Neural cell (in vitro differentiated cells): ENCODE data around the gene DDX27. TPM values are rescaled to one million over a fixed set of nuclear protein-coding genes. Genes with fewer than 3 reads are reported as not detected.

Experiments used
- H2AFZ ChIP-seq: fragments of 200-600, 300-800 bp; sonication (generic), shearing (Covaris generic); 2 replicates; pipeline ENCODE4 v1.6.0; 2014; ENCODE audit warnings: low read depth, mild to moderate bottlenecking, antibody characterized with exemption, low read length, moderate library complexity
- H3F3A ChIP-seq: fragments of 200-600 bp; shearing (Covaris generic); 2 replicates; pipeline ENCODE4 v1.6.1; 2016; ENCODE audit warnings: mild to moderate bottlenecking, moderate library complexity, mixed read lengths, antibody characterized with exemption, low read length; ENCODE audit not compliant: insufficient read depth, poor library complexity, severe bottlenecking
- H3K27ac ChIP-seq: fragments of 200-600, 300-800 bp; sonication (generic), shearing (Covaris generic); 2 replicates; pipeline ENCODE4 v1.5.1; 2014; ENCODE audit warnings: mild to moderate bottlenecking, low read length, moderate library complexity
- H3K27me3 ChIP-seq: fragments of 300-800, 200-600 bp; sonication (generic), shearing (Covaris generic); 2 replicates; pipeline ENCODE4 v1.6.0; 2014; ENCODE audit warnings: mild to moderate bottlenecking, low read depth, low read length, moderate library complexity; ENCODE audit not compliant: insufficient read depth
- H3K36me3 ChIP-seq: fragments of 300-800, 200-600 bp; sonication (generic), shearing (Covaris generic); 2 replicates; pipeline ENCODE4 v1.5.1; 2014; ENCODE audit warnings: mild to moderate bottlenecking, antibody characterized with exemption, low read length, moderate library complexity; ENCODE audit not compliant: insufficient read depth
- H3K4me2 ChIP-seq: fragments of 300-800, 200-600 bp; sonication (generic), shearing (Covaris generic); 2 replicates; pipeline ENCODE4 v1.6.0; 2014; ENCODE audit warnings: mild to moderate bottlenecking, low read length
- H3K4me3 ChIP-seq: fragments of 300-800, 200-600 bp; sonication (generic), shearing (Covaris generic); 2 replicates; pipeline ENCODE4 v1.5.1; 2014; ENCODE audit warnings: mild to moderate bottlenecking, low read length, moderate library complexity
- H3K79me2 ChIP-seq: fragments of 200-600 bp; shearing (Covaris generic); replicated peaks from 2 replicates; pipeline ENCODE4 v1.6.0; 2014; ENCODE audit warnings: mild to moderate bottlenecking, low read length, moderate library complexity; ENCODE audit not compliant: insufficient read depth
- H3K9ac ChIP-seq: fragments of 300-800, 200-600 bp; sonication (generic), shearing (Covaris generic); 2 replicates; pipeline ENCODE4 v1.6.1; 2016; ENCODE audit warnings: mild to moderate bottlenecking, low read length, mixed read lengths
- H3K9me2 ChIP-seq: fragments of 200-600 bp; shearing (Covaris generic); 2 replicates; pipeline ENCODE4 v1.6.1; 2016; ENCODE audit warnings: mild to moderate bottlenecking, low read length, mixed read lengths; ENCODE audit not compliant: insufficient read depth
- H3K9me3 ChIP-seq: fragments of 200-600, 300-800 bp; sonication (generic), shearing (Covaris generic); 2 replicates; pipeline ENCODE4 v1.6.1; 2016; ENCODE audit warnings: mild to moderate bottlenecking, mixed run types, low read length, moderate library complexity, mixed read lengths
- H4K20me1 ChIP-seq: fragments of 200-600 bp; shearing (Covaris generic); 2 replicates; pipeline ENCODE4 v1.6.1; 2016; ENCODE audit warnings: mild to moderate bottlenecking, mixed run types; ENCODE audit not compliant: insufficient read depth
- CTCF ChIP-seq: fragments of 450-650 bp; IDR thresholded peaks from 2 replicates; pipeline ENCODE4 v1.5.1; 2014; ENCODE audit warnings: antibody characterized with exemption, mild to moderate bottlenecking, moderate library complexity; ENCODE audit not compliant: poor library complexity, severe bottlenecking
- EP300 ChIP-seq: fragments of 450-650 bp; conservative IDR thresholded peaks from 2 replicates; pipeline ENCODE4 v1.6.1; 2014; ENCODE audit warnings: antibody characterized with exemption, mild to moderate bottlenecking, moderate library complexity; ENCODE audit not compliant: poor library complexity, severe bottlenecking
- EZH2 ChIP-seq: fragments of 200-600, 300-800 bp; shearing (Covaris generic), sonication (generic); IDR thresholded peaks from 2 replicates; pipeline ENCODE4 v1.6.1; 2014; ENCODE audit warnings: antibody characterized with exemption, low read length, borderline replicate concordance, mild to moderate bottlenecking; ENCODE audit not compliant: insufficient read depth, poor library complexity, severe bottlenecking
- MXI1 ChIP-seq: fragments of 450-650 bp; conservative IDR thresholded peaks from 2 replicates; pipeline ENCODE4 v1.6.1; 2014; ENCODE audit warnings: antibody characterized with exemption, mild to moderate bottlenecking; ENCODE audit not compliant: poor library complexity, severe bottlenecking
- POLR2AphosphoS5 ChIP-seq: IDR thresholded peaks from 2 replicates; pipeline ENCODE4 v1.6.1; 2012
- RAD21 ChIP-seq: fragments of 450-650 bp; conservative IDR thresholded peaks from 2 replicates; pipeline ENCODE4 v1.6.1; 2014; ENCODE audit warnings: antibody characterized with exemption, mild to moderate bottlenecking, moderate library complexity
- REST ChIP-seq: IDR thresholded peaks from 2 replicates; pipeline ENCODE4 v1.6.1; 2012; ENCODE audit warnings: borderline replicate concordance
- SMC3 ChIP-seq: fragments of 450-650 bp; conservative IDR thresholded peaks from 2 replicates; pipeline ENCODE4 v1.6.1; 2014; ENCODE audit warnings: antibody characterized with exemption, mild to moderate bottlenecking, moderate library complexity; ENCODE audit not compliant: poor library complexity
- TAF1 ChIP-seq: IDR thresholded peaks from 2 replicates; pipeline ENCODE4 v1.6.1; 2012; ENCODE audit warnings: low read depth
- polyA plus RNA-seq: library from polyadenylated mRNA; depleted of rRNA; stranded (reverse); fragments of >200 nt; gene quantifications from 2 replicates; pipeline ENCODE4 v1.2.3, GENCODE V29; 2014

DDX27 gene
- polyA plus RNA-seq, 1 donor from 2014 or later, result 35.4 TPM

- Histone ChIP-seq H3K4me2 (no peak overlapping the region), H3K9me3 (no peaks in the 10 kb centered on the region), H3K27me3 (no peaks in the 10 kb centered on the region), H3K27ac (no peak overlapping the region), H3F3A (no peaks in the 10 kb centered on the region), H2AFZ (no peak overlapping the region), H3K4me3 (no peak overlapping the region), H3K36me3 (no peaks in the 10 kb centered on the region), H3K9ac (no peak overlapping the region), H3K9me2 (no peaks in the 10 kb centered on the region), H3K79me2 (peaks cover 59% of the 10 kb centered on the region), H4K20me1 (peaks cover 3% of the 10 kb centered on the region)
- TF ChIP-seq TAF1 (no peak), REST (no peak), RAD21 (no peak), SMC3 (no peak), CTCF (no peak), MXI1 (no peak), POLR2AphosphoS5 (no peak), EP300 (no peak), EZH2 (no peak)
Observed at GRCh38 chr20:49179368-49180277, 39.6 kb upstream of the DDX27 start.

GRCh38 chr20:49181265-49181877 is 37.8 kb upstream of the DDX27 start:
- Histone ChIP-seq H3K9me3 (no peaks in the 10 kb centered on the region), H4K20me1 (peaks cover 3% of the 10 kb centered on the region), H3K27me3 (no peaks in the 10 kb centered on the region), H2AFZ (no peak overlapping the region), H3K9ac (no peak overlapping the region), H3K36me3 (no peaks in the 10 kb centered on the region), H3K4me2 (no peak overlapping the region), H3F3A (no peaks in the 10 kb centered on the region), H3K9me2 (no peaks in the 10 kb centered on the region), H3K4me3 (no peak overlapping the region), H3K79me2 (peaks cover 75% of the 10 kb centered on the region), H3K27ac (no peak overlapping the region)
- TF ChIP-seq TAF1 (no peak), EZH2 (no peak), POLR2AphosphoS5 (no peak), EP300 (no peak), REST (no peak), CTCF (no peak), MXI1 (no peak), RAD21 (no peak), SMC3 (no peak)
